AG10803 (cell line): ENCODE measurements around the gene MOB4.
"Not testable (repeated sequence)": the region's sequence is repeated elsewhere in the genome, so short reads cannot be mapped to it uniquely, and the experiment has no call there.

Source experiments
- DNase-seq: peaks from one replicate; pipeline ENCODE4 v3.0.0; 2010; ENCODE audit warnings: low read depth
- H3K4me3 ChIP-seq: 2 replicates; pipeline ENCODE4 v1.5.1; 2011; ENCODE audit warnings: mild to moderate bottlenecking, low read length, control low read depth
- CTCF ChIP-seq: conservative IDR thresholded peaks from 2 replicates; pipeline ENCODE4 v1.5.1; 2011; ENCODE audit warnings: mild to moderate bottlenecking, low read length, control low read depth, inconsistent platforms

The MOB4 gene

GRCh38 chr2:197515739-197516392, at the start of gene MOB4:
Gene MOB4, plus strand, starts transcription at chr2:197516066. Its CDS starts 21 bp downstream, at chr2:197516087.
- DNase-seq: peak; percentile 94
- TF ChIP-seq CTCF: no peak
- H3K4me3 ChIP-seq: peak within 1 kb of the TSS; percentile 82

GRCh38 chr2:197472166-197472565, 43.7 kb upstream of the MOB4 start:
- no peak overlapping the region for H3K4me3 ChIP-seq
- no peak for TF ChIP-seq CTCF
- no peak for DNase-seq

GRCh38 chr2:197477797-197478196, 38.1 kb upstream of the MOB4 start:
- TF ChIP-seq CTCF: no peak
- no peak for DNase-seq
- no peak overlapping the region for H3K4me3 ChIP-seq

GRCh38 chr2:197480165-197481036, 35.5 kb upstream of the MOB4 start:
- H3K4me3 ChIP-seq: no peak overlapping the region
- TF ChIP-seq CTCF: no peak
- no peak for DNase-seq

GRCh38 chr2:197484248-197484647, 31.6 kb upstream of the MOB4 start:
- DNase-seq, H3K4me3 ChIP-seq: not testable (repeated sequence)

- no peak for TF ChIP-seq CTCF
- H3K4me3 ChIP-seq: no peak overlapping the region
- no peak for DNase-seq
Observed at GRCh38 chr2:197486175-197486574, 29.7 kb upstream of the MOB4 start.

- TF ChIP-seq CTCF: no peak
- H3K4me3 ChIP-seq: no peak overlapping the region
- DNase-seq: no peak
Observed at GRCh38 chr2:197487385-197487784, 28.5 kb upstream of the MOB4 start.
